K562 (cell line): ENCODE results near the gene AIFM1. TPM values are rescaled to one million over a fixed set of nuclear protein-coding genes. Genes with fewer than 3 reads are reported as not detected.

Source experiments
- ATAC-seq: fragments of 200-7000 bp; cut with Tn5 transposase; 3 replicates; pipeline ENCODE4 v1.9.1; 2020; ENCODE audit warnings: moderate library complexity
- BruUV-seq: library from RNA; stranded (reverse); fragments of 400-500 nt; replicated peaks from 2 replicates; lab custom pipeline; 2021; lab: Mats Ljungman, UMichigan
- CTCF ChIA-PET: fragments of 300-600 bp; formaldehyde crosslinking; extraction: SDS; loops from one replicate; lab custom pipeline; 2021; ENCODE audit warnings: low intra/inter-chr PET ratio; lab: Yijun Ruan, JAX
- POLR2A ChIA-PET: fragments of 300-600, 350-650 bp; sonication (Branson Sonifier 250); formaldehyde crosslinking; extraction: SDS; loops from one replicate; lab custom pipeline; 2021; ENCODE audit warnings: antibody characterized with exemption, inconsistent platforms; lab: Yijun Ruan, JAX
- DNase-seq, 4 experiments: peaks; one replicate each; pipeline versions ENCODE4 v3.0.0 to v3.0.0-alpha.2; 2011 to 2018; ENCODE audit warnings: low spot score in 3 of 4, mixed read lengths in 3 of 4; ENCODE audit errors: extremely low read depth in 1 of 4
- FAIRE-seq: peaks from 2 replicates; lab custom pipeline; 2011; peaks lifted over from hg19 to GRCh38; lab: Jason Lieb, UNC
- H2AFZ ChIP-seq: 2 replicates; pipeline ENCODE4 v1.6.0; 2011; ENCODE audit warnings: low read depth, low read length, control low read depth, inconsistent platforms
- H3K27ac ChIP-seq: fragments of 200-600 bp; 3 replicates; pipeline ENCODE4 v1.8.0; 2011; ENCODE audit warnings: low read depth, mild to moderate bottlenecking, control low read depth, inconsistent platforms, low read length, moderate library complexity, mixed read lengths; ENCODE audit errors: extremely low read depth
- H3K27me3 ChIP-seq, 2 experiments: fragments of 300-600 bp in 1 of 2; 2 replicates in 1 of 2; 3 replicates in 1 of 2; pipeline versions ENCODE4 v1.6.0 to v1.8.0; 2011; ENCODE audit warnings: inconsistent platforms in 2 of 2, low read length in 2 of 2, mild to moderate bottlenecking in 1 of 2, mixed read lengths in 1 of 2, moderate library complexity in 1 of 2; ENCODE audit not compliant: control insufficient read depth in 2 of 2, insufficient read depth in 2 of 2
- H3K36me3 ChIP-seq: fragments of 300-600 bp; 3 replicates; pipeline ENCODE4 v1.8.0; 2011; ENCODE audit warnings: mild to moderate bottlenecking, low read length, inconsistent platforms; ENCODE audit not compliant: control insufficient read depth, insufficient read depth
- H3K4me1 ChIP-seq, 2 experiments: fragments of 200-600 bp in 1 of 2; replicated peaks in 1 of 2; 2 replicates in 1 of 2; 3 replicates in 1 of 2; pipeline versions ENCODE4 v1.5.1 to v1.8.0; 2011; ENCODE audit warnings: inconsistent platforms in 2 of 2, low read length in 2 of 2, mild to moderate bottlenecking in 1 of 2, mixed read lengths in 1 of 2, moderate library complexity in 1 of 2; ENCODE audit not compliant: control insufficient read depth in 2 of 2, insufficient read depth in 2 of 2
- H3K4me2 ChIP-seq: 2 replicates; pipeline ENCODE4 v1.6.1; 2011; ENCODE audit warnings: low read length, control low read depth, inconsistent platforms, mixed read lengths; ENCODE audit not compliant: insufficient read depth
- H3K4me3 ChIP-seq: fragments of 200-600 bp; sonication (generic), shearing (Covaris generic); 2 replicates; pipeline ENCODE4 v1.5.1; 2016; ENCODE audit warnings: control low read depth, inconsistent platforms
- H3K79me2 ChIP-seq: fragments of 200-600 bp; 3 replicates; pipeline ENCODE4 v1.8.0; 2011; ENCODE audit warnings: low read length, inconsistent platforms; ENCODE audit not compliant: control insufficient read depth, insufficient read depth
- H3K9ac ChIP-seq, 2 experiments: 2 replicates each; pipeline versions ENCODE4 v1.6.0 to v1.6.1; 2011; ENCODE audit warnings: low read depth in 2 of 2, low read length in 2 of 2, control low read depth in 1 of 2, inconsistent platforms in 1 of 2, mild to moderate bottlenecking in 1 of 2, mixed read lengths in 1 of 2; ENCODE audit not compliant: insufficient read depth in 1 of 2
- H3K9me1 ChIP-seq: one replicate; pipeline ENCODE4 v1.6.0; 2011; ENCODE audit warnings: inconsistent platforms, mild to moderate bottlenecking, low read length, moderate library complexity; ENCODE audit not compliant: control insufficient read depth, insufficient read depth
- H3K9me3 ChIP-seq: replicated peaks from 2 replicates; pipeline ENCODE4 v1.5.1; 2011; ENCODE audit warnings: low read depth, low read length, inconsistent platforms; ENCODE audit not compliant: control insufficient read depth, insufficient read depth
- H4K20me1 ChIP-seq: replicated peaks from 2 replicates; pipeline ENCODE4 v1.6.1; 2011; ENCODE audit warnings: low read length, inconsistent platforms, mixed read lengths; ENCODE audit not compliant: control insufficient read depth, insufficient read depth
- ATF4 ChIP-seq: fragments of 450-650 bp; formaldehyde crosslinking; IDR thresholded peaks from 2 replicates; pipeline ENCODE4 v1.4.0; 2022; ENCODE audit warnings: mild to moderate bottlenecking, moderate library complexity
- BCL6 ChIP-seq: fragments of 250-450 bp; sonication (Bioruptor Pico); IDR thresholded peaks from 2 replicates; pipeline ENCODE4 v1.4.0; 2020
- CBFA2T2 ChIP-seq: fragments of 450-650 bp; conservative IDR thresholded peaks from 2 replicates; pipeline ENCODE4 v1.6.1; 2017; ENCODE audit warnings: mild to moderate bottlenecking
- CBFA2T3 ChIP-seq: fragments of 450-650 bp; IDR thresholded peaks from 2 replicates; pipeline ENCODE4 v1.6.1; 2017
- HDAC2 ChIP-seq: fragments of 450-650 bp; IDR thresholded peaks from 2 replicates; pipeline ENCODE4 v1.6.1; 2016; ENCODE audit warnings: mild to moderate bottlenecking
- KLF6 ChIP-seq: fragments of 250-450 bp; sonication (Bioruptor Pico); IDR thresholded peaks from 2 replicates; pipeline ENCODE4 v1.4.0; 2020; ENCODE audit warnings: mild to moderate bottlenecking, moderate library complexity, borderline replicate concordance
- MEF2A ChIP-seq: IDR thresholded peaks from 2 replicates; pipeline ENCODE4 v1.6.1; 2011; ENCODE audit warnings: low read depth, mild to moderate bottlenecking, low read length, moderate library complexity; ENCODE audit not compliant: control insufficient read depth
- MNT ChIP-seq, 2 experiments: fragments of 450-650 bp; conservative IDR thresholded peaks; 2 replicates each; pipeline ENCODE4 v1.6.1; 2017; ENCODE audit warnings: mild to moderate bottlenecking in 2 of 2, moderate library complexity in 2 of 2
- PTTG1 ChIP-seq: fragments of 450-650 bp; IDR thresholded peaks from 2 replicates; pipeline ENCODE4 v1.6.1; 2016; ENCODE audit warnings: low read depth, mild to moderate bottlenecking, missing genetic modification characterization, missing compliant biosample characterization
- SMAD3 ChIP-seq: fragments of 450-650 bp; formaldehyde crosslinking; conservative IDR thresholded peaks from 2 replicates; pipeline ENCODE4 v1.4.0; 2020; ENCODE audit warnings: mild to moderate bottlenecking
- SOX6 ChIP-seq: fragments of 450-650 bp; IDR thresholded peaks from 2 replicates; pipeline ENCODE4 v1.6.1; 2014; ENCODE audit warnings: mild to moderate bottlenecking
- SRSF9 ChIP-seq: fragments of 200-400 bp; formaldehyde crosslinking; IDR thresholded peaks from 2 replicates; pipeline ENCODE4 v1.6.1; 2017; ENCODE audit warnings: low read depth, low read length, borderline replicate concordance
- TFAP4 ChIP-seq: sonication (generic); formaldehyde crosslinking; IDR thresholded peaks from 2 replicates; pipeline ENCODE4 v1.8.0; 2022; ENCODE audit warnings: missing genetic modification reagents, mild to moderate bottlenecking, moderate library complexity, borderline replicate concordance
- THAP12 ChIP-seq: fragments of 250-450 bp; sonication (Bioruptor Pico); IDR thresholded peaks from 2 replicates; pipeline ENCODE4 v1.9.0; 2021; ENCODE audit warnings: mild to moderate bottlenecking, inconsistent platforms
- YBX1 ChIP-seq: fragments of 450-650 bp; IDR thresholded peaks from 2 replicates; pipeline ENCODE4 v1.7.1; 2016; ENCODE audit warnings: mild to moderate bottlenecking
- ZKSCAN1 ChIP-seq: fragments of 150-350 bp; IDR thresholded peaks from 2 replicates; pipeline ENCODE4 v1.6.1; 2016; ENCODE audit warnings: low read depth, low read length
- ZNF436 ChIP-seq: fragments of 250-450, 450-650 bp; sonication (Bioruptor Pico); formaldehyde crosslinking; IDR thresholded peaks from 2 replicates; pipeline ENCODE4 v1.7.0; 2020; ENCODE audit warnings: mild to moderate bottlenecking
- ZNF551 ChIP-seq: fragments of 250-450 bp; sonication (Bioruptor Pico); IDR thresholded peaks from 2 replicates; pipeline ENCODE4 v1.5.0; 2021; ENCODE audit warnings: mild to moderate bottlenecking, moderate library complexity
- WGBS: fragments of 100-300 bp; shearing (Covaris generic); methylation state at CpG from one replicate; pipeline ENCODE4 v1.1.6; 2016; ENCODE audit warnings: low coverage, mixed read lengths; ENCODE audit not compliant: insufficient coverage; ENCODE audit errors: missing lambda C conversion rate; 5-methylcytosine and 5-hydroxymethylcytosine counted together
- in situ Hi-C: fragments of 300-500 bp; cut with MboI; formaldehyde crosslinking; loops from 4 replicates; pipeline ENCODE4 v1.15.0; 2018; ENCODE audit warnings: inconsistent platforms, mixed read lengths
- intact Hi-C: fragments of 100-400 bp; cut with micrococcal nuclease; formaldehyde crosslinking; loops from 2 replicates; pipeline ENCODE4 v1.14.2; 2022
- polyA plus RNA-seq, 8 experiments: library from polyadenylated mRNA; depleted of rRNA in 4 of 8; stranded (reverse) in 5 of 8; unstranded in 3 of 8; fragments of >200 nt; fragmentation: Nextera tagmentation in 2 of 8; fragmentation: Illumina TruSeq in 1 of 8; extraction: Ambion mirVana in 2 of 8; extraction: Trizol in 1 of 8; gene quantifications; 2 replicates each; pipeline versions ENCODE4 v1.2.1 to v1.2.3, GENCODE V29; 2011 to 2014; ENCODE audit warnings: inconsistent platforms in 1 of 8, missing spikeins in 1 of 8
- total RNA-seq, 7 experiments: library from RNA; depleted of rRNA in 6 of 7; stranded (reverse); fragments of >200 nt in 6 of 7; fragmentation: Illumina TruSeq in 2 of 7; extraction: Trizol in 2 of 7; gene quantifications; 2 replicates each; pipeline versions ENCODE4 v1.2.1 to v1.2.3, GENCODE V29; 2011 to 2021; ENCODE audit warnings: low replicate concordance in 1 of 7

The AIFM1 gene
- total and polyA plus RNA-seq, 9 of the 15 experiments (the other 6 are each of a cell fraction or from before 2014, with no cell fraction given) = 51.0 to 117 (median 91.2) TPM

- no TSS peak for BruUV-seq
- peaks cover 50% of the 10 kb centered on the region for H3K79me2 ChIP-seq
- peaks cover 62% of the 10 kb centered on the region; the same call in 2 of the 3 replicates for H3K36me3 ChIP-seq
- in situ Hi-C loops (no loop called here), intact Hi-C loops (loop anchor here (1.0 to 5.0 kb wide), 3 partner anchors 40 to 111 kb away; partner anchors contain the start of gene RAB33A)
- no peaks in the 10 kb centered on the region for H3K9me3 ChIP-seq
- ChIA-PET POLR2A (interaction anchor here (1.0 to 2.7 kb wide), 3 partner anchors 17 to 117 kb away, joined by 3 to 12 read pairs (median 3); no protein-coding TSS in a partner anchor), CTCF (interaction anchor here (0.6 to 1.7 kb wide), 2 partner anchors 27 to 112 kb away, joined by 3 to 12 read pairs; no protein-coding TSS in a partner anchor)
- no peak overlapping the region for H2AFZ ChIP-seq
- no peak for FAIRE-seq
- H3K9ac ChIP-seq = peak overlapping the region in 1 of 2 experiments; percentile 65; a peak in 2 of 4 replicates
- peak; percentile 3; the same call in 2 of the 3 replicates for ATAC-seq
- peaks cover 6% of the 10 kb centered on the region for H3K9me1 ChIP-seq
- H3K4me3 ChIP-seq = no peak overlapping the region
- peak in 1 of 4 experiments; percentile 47 for DNase-seq
- no peak overlapping the region for H3K4me2 ChIP-seq
- H4K20me1 ChIP-seq = no peaks in the 10 kb centered on the region
- 54% methylated on average over 6 of the region's 7 CpGs for WGBS
- H3K27me3 ChIP-seq = no peaks in the 10 kb centered on the region
- peaks cover 48% of the 10 kb centered on the region in 2 experiments for H3K4me1 ChIP-seq
- no peak overlapping the region; the same call in 2 of the 3 replicates for H3K27ac ChIP-seq
- TF ChIP-seq SRSF9 (no peak), PTTG1 (tag) (no peak), SOX6 (no peak), TFAP4 (peak; percentile 75), SMAD3 (no peak), YBX1 (no peak), ATF4 (no peak), KLF6 (CRISPR knock-in tag) (no peak), BCL6 (CRISPR knock-in tag) (no peak), THAP12 (no peak), ZKSCAN1 (peak; percentile 87), MEF2A (no peak), CBFA2T2 (peak; percentile 22), ZNF551 (CRISPR knock-in tag) (no peak), MNT (conservative IDR thresholded peaks at IDR 0.05) (no peak), ZNF436 (CRISPR knock-in tag) (no peak), CBFA2T3 (peak; percentile 44; the same call in 1 of the 2 replicates), HDAC2 (no peak)
Measured at GRCh38 chrX:130080791-130081367, 84.8 kb downstream of the AIFM1 start.
